ENCODE results near the gene CLIC1. TPM values are rescaled to one million over a fixed set of nuclear protein-coding genes. Genes with fewer than 3 reads are reported as not detected.

Gene CLIC1
- total and polyA plus RNA-seq, 3 donors from 2014 or later = 35.4 to 130 (median 93.5) TPM

DNA sequence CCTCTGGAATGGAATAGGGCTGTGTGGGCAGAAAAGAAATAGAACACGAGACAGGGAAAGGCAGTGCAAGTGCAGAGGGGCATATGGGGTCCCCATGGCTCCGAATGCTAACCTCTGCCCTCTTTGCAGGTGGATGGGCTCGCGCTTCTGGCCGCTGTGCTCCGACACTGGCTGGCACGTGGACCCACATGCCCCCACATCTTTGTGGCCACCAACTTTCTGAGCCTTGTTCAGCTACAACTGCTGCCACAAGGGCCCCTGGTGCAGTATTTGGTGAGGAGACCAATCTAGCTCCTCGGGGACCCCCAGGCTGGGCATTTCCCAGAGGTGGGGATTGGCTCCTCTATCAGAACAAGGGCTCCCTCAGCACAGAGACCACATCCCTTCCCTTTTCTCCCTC lies 25.0 kb upstream of the CLIC1 start:
- intact Hi-C loops (cut with DNase I; ENCODE audit: low total_unique reads) = no loop called here
- H3K27ac ChIP-seq = no peak overlapping the region
- no peaks in the 10 kb centered on the region for H3K9me3 ChIP-seq
- H3K4me1 ChIP-seq = no peaks in the 10 kb centered on the region
- H3K27me3 ChIP-seq = no peaks in the 10 kb centered on the region
- no peaks in the 10 kb centered on the region for H3K36me3 ChIP-seq (ENCODE audit: low read depth, missing control alignments)
- TF ChIP-seq, protein P1, sequence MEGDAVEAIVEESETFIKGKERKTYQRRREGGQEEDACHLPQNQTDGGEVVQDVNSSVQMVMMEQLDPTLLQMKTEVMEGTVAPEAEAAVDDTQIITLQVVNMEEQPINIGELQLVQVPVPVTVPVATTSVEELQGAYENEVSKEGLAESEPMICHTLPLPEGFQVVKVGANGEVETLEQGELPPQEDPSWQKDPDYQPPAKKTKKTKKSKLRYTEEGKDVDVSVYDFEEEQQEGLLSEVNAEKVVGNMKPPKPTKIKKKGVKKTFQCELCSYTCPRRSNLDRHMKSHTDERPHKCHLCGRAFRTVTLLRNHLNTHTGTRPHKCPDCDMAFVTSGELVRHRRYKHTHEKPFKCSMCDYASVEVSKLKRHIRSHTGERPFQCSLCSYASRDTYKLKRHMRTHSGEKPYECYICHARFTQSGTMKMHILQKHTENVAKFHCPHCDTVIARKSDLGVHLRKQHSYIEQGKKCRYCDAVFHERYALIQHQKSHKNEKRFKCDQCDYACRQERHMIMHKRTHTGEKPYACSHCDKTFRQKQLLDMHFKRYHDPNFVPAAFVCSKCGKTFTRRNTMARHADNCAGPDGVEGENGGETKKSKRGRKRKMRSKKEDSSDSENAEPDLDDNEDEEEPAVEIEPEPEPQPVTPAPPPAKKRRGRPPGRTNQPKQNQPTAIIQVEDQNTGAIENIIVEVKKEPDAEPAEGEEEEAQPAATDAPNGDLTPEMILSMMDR (IDR thresholded peaks at IDR 0.05) = no peak
- no peak for TF ChIP-seq POLR2A (IDR thresholded peaks at IDR 0.05)
- DNase-seq = no peak
- no peak overlapping the region for H3K4me3 ChIP-seq
- WGBS, 2 donors = 90 to 94% methylated on average over 8 of the region's 8 CpGs

DNA sequence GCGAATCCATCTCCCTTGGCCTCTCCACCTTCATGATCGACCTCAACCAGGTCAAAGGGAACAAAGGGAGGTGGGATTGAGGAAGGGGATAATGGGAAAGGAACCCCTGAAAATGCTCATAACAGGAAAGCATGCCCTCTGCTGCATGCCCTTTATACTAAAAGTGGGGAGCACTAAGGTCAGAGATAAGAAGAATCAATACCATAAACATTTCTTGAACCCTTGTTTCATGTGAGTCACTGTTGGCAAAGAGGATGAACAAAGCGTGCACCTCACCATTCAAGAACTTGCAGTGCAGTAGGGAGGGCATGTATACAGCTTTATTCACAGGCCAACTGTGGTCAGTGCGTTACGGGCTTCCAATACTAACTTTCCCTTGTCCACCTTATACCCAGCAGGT lies 24.5 kb upstream of the CLIC1 start:
- Histone ChIP-seq H3K9me3 (no peaks in the 10 kb centered on the region), H3K27me3 (no peaks in the 10 kb centered on the region), H3K4me1 (no peaks in the 10 kb centered on the region), H3K36me3 (ENCODE audit: low read depth, missing control alignments) (no peaks in the 10 kb centered on the region), H3K27ac (no peak overlapping the region), H3K4me3 (no peak overlapping the region)
- no peak for DNase-seq
- intact Hi-C loops (cut with DNase I; ENCODE audit: low total_unique reads) = no loop called here
- WGBS, 2 donors = 90 to 91% methylated on average over 5 of the region's 5 CpGs
- no peak for TF ChIP-seq POLR2A (IDR thresholded peaks at IDR 0.05)
- TF ChIP-seq, protein P1 (IDR thresholded peaks at IDR 0.05) = no peak

DNA sequence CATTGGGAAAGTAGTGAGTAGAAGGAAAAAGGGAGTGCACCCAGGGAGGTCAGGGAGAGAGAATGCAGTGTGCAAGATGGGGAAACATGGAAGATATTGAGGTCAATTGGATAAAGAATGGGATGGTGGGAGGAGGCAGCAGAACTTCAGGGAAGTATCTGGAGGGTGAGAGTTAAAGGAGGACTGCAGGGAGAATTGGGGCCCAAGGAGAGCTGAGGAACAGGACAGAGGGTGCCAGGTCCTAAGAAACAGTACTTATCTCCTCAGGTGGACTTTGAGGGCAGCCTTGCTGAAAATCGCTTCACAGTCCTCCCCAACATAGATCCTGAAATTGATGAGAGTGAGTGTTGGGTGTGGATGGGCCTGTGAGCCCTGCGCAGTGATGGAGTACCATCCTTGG lies 22.0 kb upstream of the CLIC1 start:
- no peaks in the 10 kb centered on the region for H3K27me3 ChIP-seq
- H3K4me1 ChIP-seq = no peaks in the 10 kb centered on the region
- no peak overlapping the region for H3K4me3 ChIP-seq
- H3K9me3 ChIP-seq = no peaks in the 10 kb centered on the region
- DNase-seq = no peak
- intact Hi-C loops (cut with DNase I; ENCODE audit: low total_unique reads) = no loop called here
- TF ChIP-seq POLR2A (IDR thresholded peaks at IDR 0.05) = no peak
- TF ChIP-seq, protein P1 (IDR thresholded peaks at IDR 0.05) = no peak
- H3K27ac ChIP-seq = no peak overlapping the region
- no peaks in the 10 kb centered on the region for H3K36me3 ChIP-seq (ENCODE audit: low read depth, missing control alignments)
- WGBS, 2 donors = 91 to 97% methylated on average over 2 of the region's 2 CpGs

DNA sequence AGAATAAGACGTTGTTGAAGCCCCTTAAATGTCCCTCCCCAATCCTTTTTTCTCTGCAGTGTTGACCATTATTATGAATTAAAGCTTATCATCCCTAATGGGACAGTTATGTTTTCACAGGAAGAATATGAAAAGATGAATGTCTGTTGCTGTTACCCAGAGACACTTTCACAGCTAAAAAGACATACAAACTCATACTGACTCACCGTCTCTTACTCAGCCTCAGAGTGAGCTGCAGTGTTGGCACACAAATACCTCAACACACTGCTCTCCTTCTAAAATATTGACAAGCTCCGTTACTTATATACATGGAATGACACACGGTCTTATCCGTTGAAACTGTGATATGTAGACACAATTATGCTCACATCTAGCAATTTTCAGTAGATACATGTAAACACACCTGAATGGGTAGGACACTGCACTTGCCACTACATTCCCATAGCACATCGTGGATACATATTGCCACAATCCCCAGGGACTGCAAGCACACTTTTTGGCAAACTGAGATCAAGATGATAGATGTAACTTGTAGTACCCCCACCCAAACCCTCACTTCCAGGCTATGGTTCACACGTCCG lies 16.5 kb upstream of the CLIC1 start:
- Histone ChIP-seq H3K27me3 (no peaks in the 10 kb centered on the region), H3K9me3 (no peaks in the 10 kb centered on the region), H3K27ac (no peak overlapping the region), H3K4me1 (no peaks in the 10 kb centered on the region), H3K4me3 (no peak overlapping the region), H3K36me3 (ENCODE audit: low read depth, missing control alignments) (no peaks in the 10 kb centered on the region)
- TF ChIP-seq, protein P1 (IDR thresholded peaks at IDR 0.05) = no peak
- TF ChIP-seq POLR2A (IDR thresholded peaks at IDR 0.05) = no peak
- WGBS, 2 donors = 74 to 76% methylated on average over 7 to 8 of the region's 8 CpGs
- intact Hi-C loops (cut with DNase I; ENCODE audit: low total_unique reads) = no loop called here
- no peak for DNase-seq

DNA sequence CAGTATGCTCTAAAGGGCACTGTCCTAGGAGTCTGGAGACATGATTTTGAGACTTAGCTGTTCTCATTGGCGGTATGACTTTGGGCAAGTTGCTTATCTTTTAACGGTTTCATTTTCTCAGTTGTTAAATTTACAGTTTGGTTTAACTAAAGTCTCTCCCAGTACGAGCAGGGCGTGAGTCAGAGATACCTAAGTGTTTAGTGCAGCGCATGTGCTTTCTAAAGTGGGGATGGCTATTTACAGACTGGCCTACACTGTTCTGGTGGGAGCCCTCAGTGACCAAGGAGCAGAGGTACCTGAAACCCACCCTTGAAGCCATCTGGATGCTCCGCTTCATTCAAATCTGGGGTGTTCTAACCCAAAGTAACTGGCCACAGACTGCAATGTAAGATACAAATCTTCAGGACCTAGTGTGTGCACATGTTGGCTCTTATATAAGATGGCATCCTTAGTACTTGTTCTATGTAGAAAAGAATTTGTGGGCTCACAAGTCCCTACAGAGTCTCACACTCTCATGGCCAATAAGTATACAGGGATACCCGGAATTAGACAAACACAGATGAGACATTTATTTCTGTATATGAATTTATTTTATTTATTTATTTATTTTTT lies 14.2 kb upstream of the CLIC1 start:
- Histone ChIP-seq H3K4me3 (no peak overlapping the region), H3K27ac (no peak overlapping the region), H3K36me3 (ENCODE audit: low read depth, missing control alignments) (no peaks in the 10 kb centered on the region), H3K4me1 (no peaks in the 10 kb centered on the region), H3K9me3 (no peaks in the 10 kb centered on the region), H3K27me3 (no peaks in the 10 kb centered on the region)
- no peak for TF ChIP-seq POLR2A (IDR thresholded peaks at IDR 0.05)
- TF ChIP-seq, protein P1 (IDR thresholded peaks at IDR 0.05) = no peak
- no peak for DNase-seq
- 84 to 94% methylated on average over 7 of the region's 7 CpGs for WGBS, 2 donors
- intact Hi-C loops (cut with DNase I; ENCODE audit: low total_unique reads) = no loop called here

All from testis (tissue), 3 donors.